HCT116 (cell line): ENCODE measurements around the gene POU3F4. TPM values are rescaled to one million over a fixed set of nuclear protein-coding genes. Genes with fewer than 3 reads are reported as not detected.

Source experiments
- ATAC-seq: fragments of 200-7000 bp; cut with Tn5 transposase; 2 replicates; pipeline ENCODE4 v1.9.1; 2020; ENCODE audit warnings: mild to moderate bottlenecking, moderate library complexity
- BruUV-seq: library from RNA; stranded (reverse); fragments of 400-500 nt; replicated peaks from 2 replicates; lab custom pipeline; 2021; lab: Mats Ljungman, UMichigan
- CTCF ChIA-PET: fragments of 300-600 bp; sonication (Branson Sonifier 250); formaldehyde crosslinking; loops from one replicate; lab custom pipeline; 2021; ENCODE audit warnings: antibody characterized with exemption; lab: Charles Lee
- POLR2A ChIA-PET: fragments of 300-600, 350-600 bp; sonication (Branson Sonifier 250); formaldehyde crosslinking; loops from one replicate; lab custom pipeline; 2021; ENCODE audit warnings: antibody characterized with exemption; lab: Charles Lee
- RAD21 ChIA-PET, 2 experiments: fragments of 300-600 bp; sonication (Branson Sonifier 250); formaldehyde crosslinking; loops; one replicate each; lab custom pipeline; 2023; ENCODE audit warnings: low total read pairs in 2 of 2; ENCODE audit not compliant: uncharacterized antibody in 2 of 2, unreplicated experiment in 2 of 2, low non-redundant PET in 1 of 2; lab: Charles Lee
- DNase-seq: peaks from one replicate; pipeline ENCODE4 v3.0.0-alpha.2; 2010; ENCODE audit warnings: low read depth, low spot score
- H2AFZ ChIP-seq: fragments of 200-600 bp; shearing (Covaris generic), sonication (generic); 2 replicates; pipeline ENCODE4 v1.6.1; 2017; ENCODE audit warnings: low read depth, mixed run types, mixed read lengths, antibody characterized with exemption, low read length; ENCODE audit not compliant: poor library complexity, severe bottlenecking
- H3K27ac ChIP-seq: 2 replicates; pipeline ENCODE4 v1.5.1; 2012; ENCODE audit warnings: low read depth, low read length
- H3K27me3 ChIP-seq: fragments of 200-600 bp; sonication (generic); 2 replicates; pipeline ENCODE4 v1.6.1; 2016; ENCODE audit warnings: mixed run types, low read length, mixed read lengths; ENCODE audit not compliant: insufficient read depth
- H3K36me3 ChIP-seq, 2 experiments: fragments of 200-500 bp in 1 of 2; fragments of 200-600 bp in 1 of 2; sonication (Bioruptor generic) in 1 of 2; sonication (generic) in 1 of 2; 2 replicates each; pipeline versions ENCODE4 v1.5.1 to v1.6.1; 2014 to 2016; ENCODE audit warnings: low read length in 2 of 2, inconsistent platforms in 1 of 2, mixed read lengths in 1 of 2, mixed run types in 1 of 2; ENCODE audit not compliant: insufficient read depth in 2 of 2, control insufficient read depth in 1 of 2
- H3K4me1 ChIP-seq, 2 experiments: fragments of 200-600 bp in 1 of 2; sonication (generic) in 1 of 2; 2 replicates each; pipeline versions ENCODE4 v1.5.1 to v1.6.1; 2012 to 2017; ENCODE audit warnings: low read length in 2 of 2, inconsistent platforms in 1 of 2, mild to moderate bottlenecking in 1 of 2, mixed read lengths in 1 of 2, mixed run types in 1 of 2, moderate library complexity in 1 of 2; ENCODE audit not compliant: insufficient read depth in 2 of 2, control insufficient read depth in 1 of 2
- H3K4me2 ChIP-seq: fragments of 200-600 bp; sonication (generic); 2 replicates; pipeline ENCODE4 v1.6.1; 2017; ENCODE audit warnings: mixed run types, low read length, mixed read lengths
- H3K4me3 ChIP-seq, 2 experiments: fragments of 200-600 bp in 1 of 2; sonication (generic) in 1 of 2; replicated peaks in 1 of 2; 2 replicates each; pipeline ENCODE4 v1.5.1; 2011 to 2016; ENCODE audit warnings: low read length in 2 of 2, control low read depth in 1 of 2, low read depth in 1 of 2, mild to moderate bottlenecking in 1 of 2, mixed read lengths in 1 of 2, mixed run types in 1 of 2
- H3K79me2 ChIP-seq: fragments of 200-600 bp; sonication (generic); 2 replicates; pipeline ENCODE4 v1.6.1; 2017; ENCODE audit warnings: mild to moderate bottlenecking, mixed run types, low read length, moderate library complexity, mixed read lengths; ENCODE audit not compliant: insufficient read depth
- H3K9ac ChIP-seq: fragments of 200-600 bp; sonication (generic); 2 replicates; pipeline ENCODE4 v1.6.1; 2016; ENCODE audit warnings: low read length, mixed read lengths
- H3K9me2 ChIP-seq: fragments of 200-600 bp; sonication (generic), shearing (Covaris generic); 2 replicates; pipeline ENCODE4 v1.6.1; 2017; ENCODE audit warnings: mixed run types, mild to moderate bottlenecking, moderate library complexity; ENCODE audit not compliant: insufficient read depth
- H3K9me3 ChIP-seq, 2 experiments: fragments of 200-500 bp in 1 of 2; fragments of 200-600 bp in 1 of 2; sonication (Bioruptor generic) in 1 of 2; sonication (generic) in 1 of 2; 2 replicates each; pipeline ENCODE4 v1.6.1; 2014 to 2017; ENCODE audit warnings: low read length in 2 of 2, mixed read lengths in 2 of 2, inconsistent platforms in 1 of 2, low read depth in 1 of 2, mild to moderate bottlenecking in 1 of 2, mixed run types in 1 of 2, moderate library complexity in 1 of 2; ENCODE audit not compliant: control insufficient read depth in 1 of 2, insufficient read depth in 1 of 2
- H4K20me1 ChIP-seq: fragments of 200-600 bp; sonication (generic), shearing (Covaris generic); 2 replicates; pipeline ENCODE4 v1.6.1; 2017; ENCODE audit warnings: mixed run types, mild to moderate bottlenecking, moderate library complexity; ENCODE audit not compliant: insufficient read depth
- CBX3 ChIP-seq: IDR thresholded peaks from 2 replicates; pipeline ENCODE4 v1.6.1; 2012; ENCODE audit warnings: low read depth
- EGR1 ChIP-seq: IDR thresholded peaks from 2 replicates; pipeline ENCODE4 v1.6.1; 2012; ENCODE audit warnings: low read depth
- EZH2 ChIP-seq: fragments of 200-600 bp; sonication (generic); IDR thresholded peaks from 2 replicates; pipeline ENCODE4 v1.6.1; 2017; ENCODE audit warnings: antibody characterized with exemption, mixed run types
- EZH2phosphoT487 ChIP-seq: fragments of 200-600 bp; IDR thresholded peaks from 2 replicates; pipeline ENCODE4 v1.6.1; 2018; ENCODE audit warnings: antibody characterized with exemption, borderline replicate concordance
- FOSL1 ChIP-seq: IDR thresholded peaks from 2 replicates; pipeline ENCODE4 v1.6.1; 2012; ENCODE audit warnings: low read depth
- POLR2A ChIP-seq: IDR thresholded peaks from 2 replicates; pipeline ENCODE4 v1.7.0; 2011; ENCODE audit warnings: borderline replicate concordance; ENCODE audit not compliant: insufficient read depth, insufficient read length; ENCODE audit errors: extremely low read depth
- POLR2AphosphoS5 ChIP-seq: IDR thresholded peaks from 2 replicates; pipeline ENCODE4 v1.6.1; 2011; ENCODE audit warnings: mild to moderate bottlenecking, low read depth, low read length, moderate library complexity
- SIN3A ChIP-seq: IDR thresholded peaks from 2 replicates; pipeline ENCODE4 v1.6.1; 2012; ENCODE audit warnings: low read depth
- SP1 ChIP-seq: IDR thresholded peaks from 2 replicates; pipeline ENCODE4 v1.6.1; 2012; ENCODE audit warnings: low read depth
- SRF ChIP-seq: IDR thresholded peaks from 2 replicates; pipeline ENCODE4 v1.6.1; 2012; ENCODE audit warnings: low read depth
- YY1 ChIP-seq: IDR thresholded peaks from 2 replicates; pipeline ENCODE4 v1.6.1; 2011; ENCODE audit warnings: low read length, low read depth, moderate library complexity, mild to moderate bottlenecking; ENCODE audit not compliant: insufficient replicate concordance; ENCODE audit errors: extremely low read depth
- ZFX ChIP-seq: fragments of 450-650 bp; IDR thresholded peaks from 2 replicates; pipeline ENCODE4 v1.6.1; 2017
- ZNF274 ChIP-seq: fragments of 200-500 bp; sonication (Bioruptor generic); IDR thresholded peaks from 2 replicates; pipeline ENCODE4 v1.6.1; 2014; ENCODE audit warnings: mild to moderate bottlenecking, low read depth, low read length, inconsistent platforms
- intact Hi-C: fragments of 100-400 bp; cut with micrococcal nuclease; formaldehyde crosslinking; loops from 2 replicates; pipeline ENCODE4 v1.10.0; 2022
- total RNA-seq: library from RNA; stranded (reverse); gene quantifications from one replicate; pipeline ENCODE4 v1.2.1, GENCODE V29; 2021; ENCODE audit not compliant: unreplicated experiment
- TF ChIP-seq, protein P1 (sequence below), 3 experiments: fragments of 200-600 bp in 1 of 3; sonication (generic) in 1 of 3; IDR thresholded peaks in 2 of 3; conservative IDR thresholded peaks in 1 of 3; 2 replicates each; pipeline ENCODE4 v1.5.1; 2012 to 2017; ENCODE audit warnings: low read depth in 2 of 3, low read length in 2 of 3, antibody characterized with exemption in 1 of 3, borderline replicate concordance in 1 of 3, control low read depth in 1 of 3, mild to moderate bottlenecking in 1 of 3, mixed read lengths in 1 of 3, mixed run types in 1 of 3, moderate library complexity in 1 of 3; ENCODE audit not compliant: insufficient read depth in 1 of 3
- TF ChIP-seq, protein P2 (sequence below): IDR thresholded peaks from 2 replicates; pipeline ENCODE4 v1.6.1; 2012

Gene POU3F4
- total RNA-seq, 1 experiment from 2014 or later = not detected

DNA sequence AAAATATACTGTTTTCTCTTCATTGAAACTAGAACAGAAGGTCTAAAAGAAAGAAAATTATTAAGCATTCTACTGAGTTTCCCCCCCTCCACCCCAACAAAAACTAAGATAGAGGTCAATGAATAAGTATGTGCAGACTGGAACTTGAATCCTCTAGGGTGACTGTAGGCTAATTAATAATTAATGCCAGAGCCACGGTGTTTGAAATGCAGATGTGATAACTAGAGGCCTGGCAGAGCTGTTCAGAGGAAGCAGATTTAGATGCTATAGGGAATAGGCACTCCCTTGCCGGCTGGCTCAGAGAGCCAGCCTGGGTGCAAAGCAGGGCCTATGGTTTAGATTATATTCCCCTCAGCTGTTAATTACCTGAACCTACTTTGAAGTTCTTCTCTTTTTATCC lies 12.2 kb upstream of the POU3F4 start:
- H4K20me1 ChIP-seq = no peaks in the 10 kb centered on the region
- H3K79me2 ChIP-seq = no peaks in the 10 kb centered on the region
- no peaks in the 10 kb centered on the region for H3K4me1 ChIP-seq
- H3K9me3 ChIP-seq = no peaks in the 10 kb centered on the region
- H3K27me3 ChIP-seq = no peaks in the 10 kb centered on the region
- intact Hi-C loops = no loop called here
- no peak overlapping the region for H3K4me3 ChIP-seq
- ATAC-seq (no peak), DNase-seq (no peak)
- BruUV-seq = no TSS peak
- TF ChIP-seq POLR2A (no peak), ZNF274 (no peak), SRF (no peak), EZH2 (no peak), CBX3 (no peak)
- TF ChIP-seq, protein P1, sequence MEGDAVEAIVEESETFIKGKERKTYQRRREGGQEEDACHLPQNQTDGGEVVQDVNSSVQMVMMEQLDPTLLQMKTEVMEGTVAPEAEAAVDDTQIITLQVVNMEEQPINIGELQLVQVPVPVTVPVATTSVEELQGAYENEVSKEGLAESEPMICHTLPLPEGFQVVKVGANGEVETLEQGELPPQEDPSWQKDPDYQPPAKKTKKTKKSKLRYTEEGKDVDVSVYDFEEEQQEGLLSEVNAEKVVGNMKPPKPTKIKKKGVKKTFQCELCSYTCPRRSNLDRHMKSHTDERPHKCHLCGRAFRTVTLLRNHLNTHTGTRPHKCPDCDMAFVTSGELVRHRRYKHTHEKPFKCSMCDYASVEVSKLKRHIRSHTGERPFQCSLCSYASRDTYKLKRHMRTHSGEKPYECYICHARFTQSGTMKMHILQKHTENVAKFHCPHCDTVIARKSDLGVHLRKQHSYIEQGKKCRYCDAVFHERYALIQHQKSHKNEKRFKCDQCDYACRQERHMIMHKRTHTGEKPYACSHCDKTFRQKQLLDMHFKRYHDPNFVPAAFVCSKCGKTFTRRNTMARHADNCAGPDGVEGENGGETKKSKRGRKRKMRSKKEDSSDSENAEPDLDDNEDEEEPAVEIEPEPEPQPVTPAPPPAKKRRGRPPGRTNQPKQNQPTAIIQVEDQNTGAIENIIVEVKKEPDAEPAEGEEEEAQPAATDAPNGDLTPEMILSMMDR (IDR thresholded peaks at IDR 0.05 in 2 of 3, conservative IDR thresholded peaks at IDR 0.05 in 1 of 3; ENCODE audit: borderline replicate concordance in 1 of 3, insufficient read depth in 1 of 3, low read depth in 2 of 3, low read length in 2 of 3) = no peak
- H3K4me2 ChIP-seq = no peak overlapping the region
- no peaks in the 10 kb centered on the region for H3K9me2 ChIP-seq
- POLR2A ChIA-PET = no interaction called here
- no peak overlapping the region for H3K27ac ChIP-seq
- no peak overlapping the region for H2AFZ ChIP-seq
- RAD21 ChIA-PET = no interaction called here
- no peaks in the 10 kb centered on the region for H3K36me3 ChIP-seq
- CTCF ChIA-PET = no interaction called here
- H3K9ac ChIP-seq = no peak overlapping the region

DNA sequence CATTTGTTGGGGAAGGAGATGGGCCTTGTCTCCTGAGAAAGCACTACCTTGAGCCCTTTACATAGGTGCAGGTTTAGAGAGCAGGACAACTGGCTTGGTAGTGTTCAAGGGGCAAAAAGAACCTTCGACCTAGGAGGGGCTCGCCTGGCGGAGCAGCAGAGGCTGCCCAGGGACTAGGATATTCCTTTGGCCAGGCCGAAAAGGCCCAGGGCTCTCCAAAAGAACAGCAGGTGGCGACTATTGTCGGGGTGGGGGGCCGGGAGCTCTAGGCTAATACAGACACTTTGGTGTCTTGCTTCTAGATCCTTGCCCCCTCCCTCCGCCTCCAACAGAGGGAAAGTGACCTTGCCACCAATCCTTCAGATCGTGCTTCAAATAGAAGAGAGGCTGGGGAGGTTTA lies 7.1 kb upstream of the POU3F4 start:
- Histone ChIP-seq H3K4me2 (no peak overlapping the region), H3K4me3 (no peak overlapping the region), H2AFZ (no peak overlapping the region), H3K27ac (no peak overlapping the region), H3K9ac (no peak overlapping the region), H3K9me3 (no peaks in the 10 kb centered on the region)
- intact Hi-C loops = no loop called here
- no TSS peak for BruUV-seq
- CTCF ChIA-PET = no interaction called here
- no peak for ATAC-seq
- TF ChIP-seq, protein P1 (IDR thresholded peaks at IDR 0.05 in 2 of 3, conservative IDR thresholded peaks at IDR 0.05 in 1 of 3; ENCODE audit: borderline replicate concordance in 1 of 3, insufficient read depth in 1 of 3, low read depth in 2 of 3, low read length in 2 of 3) = no peak
- no peak for TF ChIP-seq YY1
- TF ChIP-seq EGR1 = no peak
- TF ChIP-seq POLR2AphosphoS5 = no peak
- TF ChIP-seq, protein P2, sequence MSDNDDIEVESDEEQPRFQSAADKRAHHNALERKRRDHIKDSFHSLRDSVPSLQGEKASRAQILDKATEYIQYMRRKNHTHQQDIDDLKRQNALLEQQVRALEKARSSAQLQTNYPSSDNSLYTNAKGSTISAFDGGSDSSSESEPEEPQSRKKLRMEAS = no peak
- no peak for TF ChIP-seq SP1
- no peak for TF ChIP-seq FOSL1
- no peak for TF ChIP-seq ZNF274
- no peak for TF ChIP-seq ZFX
- TF ChIP-seq EZH2phosphoT487 = no peak
- no peak for TF ChIP-seq SIN3A
- TF ChIP-seq, all 23 proteins: peak for 0
- Histone ChIP-seq H3K36me3 (no peaks in the 10 kb centered on the region), H4K20me1 (no peaks in the 10 kb centered on the region), H3K27me3 (no peaks in the 10 kb centered on the region), H3K79me2 (no peaks in the 10 kb centered on the region), H3K4me1 (no peaks in the 10 kb centered on the region), H3K9me2 (no peaks in the 10 kb centered on the region)
- no peak for DNase-seq
- POLR2A ChIA-PET = no interaction called here
- RAD21 ChIA-PET = no interaction called here
